ENCODE results near the gene CSTB.

- no peak for TF ChIP-seq CTCF (IDR thresholded peaks at IDR 0.05)
- peak; percentile 36 to 83 for TF ChIP-seq POLR2A (IDR thresholded peaks at IDR 0.05)
- TF ChIP-seq EP300 (IDR thresholded peaks at IDR 0.05): peak; percentile 95 to 97
Observed at GRCh38 chr21:43734928-43735229, 41.2 kb downstream of the CSTB start.

Measured in tibial nerve (tissue), 4 donors.